GM21737 (cell line): ENCODE data around the gene PDE6G.

Experiments
- ATAC-seq: cut with Tn5 transposase; IDR thresholded peaks from one replicate; pipeline ENCODE4 v1.9.1; 2021; ENCODE audit warnings: mild to moderate bottlenecking, moderate library complexity; ENCODE audit not compliant: unreplicated experiment

Gene PDE6G

GRCh38 chr17:81656118-81656743, at the start of gene PDE6G:
PDE6G (minus strand) TSS chr17:81656542; CDS start chr17:81653305, 3,237 bp downstream.
- ATAC-seq = no peak

DNA sequence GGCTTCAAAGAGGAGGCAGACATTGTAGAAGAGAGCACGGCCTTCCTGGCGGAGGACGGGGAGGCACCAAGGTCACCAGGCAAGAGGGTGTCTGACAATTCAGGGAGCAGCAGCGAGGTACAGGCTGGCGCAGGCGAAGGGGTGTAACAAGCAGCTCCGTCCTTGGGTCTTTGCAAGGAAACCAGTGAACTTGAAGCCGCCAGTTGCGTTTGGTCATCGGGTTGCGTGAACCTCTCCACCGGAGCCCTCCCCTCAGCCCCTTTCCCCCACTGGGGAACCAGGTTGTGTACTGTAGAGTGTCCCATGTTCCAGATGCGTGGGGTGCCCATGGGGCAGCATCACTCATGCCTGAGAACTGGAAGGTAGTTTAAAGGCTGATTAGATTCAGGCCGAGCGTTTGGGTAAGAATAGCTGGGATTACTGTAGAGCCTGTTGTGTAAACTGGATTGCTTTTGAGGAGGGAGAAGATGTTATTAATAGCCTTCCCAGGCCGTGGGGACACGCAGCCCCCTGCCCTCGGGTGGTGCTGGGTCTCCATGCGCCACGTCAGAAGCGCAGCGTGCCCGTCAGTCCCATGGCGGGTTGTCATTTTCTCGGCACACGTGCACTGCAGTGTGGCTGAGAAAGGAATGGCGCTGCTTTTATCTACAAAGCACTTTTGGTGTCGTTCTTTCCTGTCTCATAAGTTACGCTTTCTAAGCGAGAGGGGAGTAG, 49.3 kb upstream of the PDE6G start:
- ATAC-seq = no peak

DNA sequence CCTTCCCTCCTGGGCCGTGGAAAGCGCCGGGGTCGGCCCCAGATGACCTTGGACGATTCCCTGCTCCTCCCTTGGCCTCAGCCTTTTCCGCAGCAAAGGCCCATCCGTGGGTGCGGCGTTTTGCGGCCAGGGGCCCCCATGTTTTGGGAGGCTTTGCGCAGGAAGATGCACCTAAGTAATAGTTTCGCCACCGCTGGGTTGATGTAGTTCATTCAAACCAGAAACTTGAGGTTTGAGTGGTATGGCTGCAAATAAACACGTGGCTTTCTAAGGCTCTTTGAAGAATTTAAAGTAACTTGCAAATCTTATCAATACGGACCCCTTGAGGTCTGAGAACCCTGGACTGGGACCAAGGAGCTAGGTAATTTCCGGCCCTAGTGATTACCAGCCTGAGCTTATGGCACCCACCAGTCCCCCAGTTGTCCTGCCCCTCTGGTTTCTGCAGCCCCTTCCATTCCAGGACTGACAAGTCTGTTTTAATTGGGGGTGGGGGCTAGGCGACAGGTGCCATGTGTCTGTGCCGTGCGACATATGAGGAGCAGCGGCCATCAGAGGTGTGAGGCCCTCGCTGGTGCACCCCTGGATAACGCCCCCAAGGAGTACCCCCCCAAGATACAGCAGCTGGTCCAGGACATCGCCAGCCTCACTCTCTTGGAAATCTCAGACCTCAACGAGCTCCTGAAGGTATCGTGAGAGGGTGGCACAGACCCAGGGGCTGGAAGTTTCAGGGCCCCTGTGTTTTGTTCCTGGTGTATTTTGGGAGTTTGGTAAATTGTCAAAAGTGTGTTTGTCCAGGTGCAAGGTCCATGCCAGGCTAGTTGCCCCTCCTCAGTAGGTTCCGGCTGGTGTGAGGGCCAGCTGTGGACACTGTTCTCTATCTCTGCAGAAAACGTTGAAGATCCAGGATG, 47.7 kb upstream of the PDE6G start:
- ATAC-seq = no peak

- ATAC-seq = peak; percentile 70
Observed at GRCh38 chr17:81702934-81703746, 46.8 kb upstream of the PDE6G start, which contains the start of gene MRPL12. MRPL12 (plus strand) TSS chr17:81703367; CDS start chr17:81703502, 135 bp downstream.

- no peak for ATAC-seq
Observed at GRCh38 chr17:81701288-81702071, 45.1 kb upstream of the PDE6G start.

GRCh38 chr17:81700353-81701287, 44.3 kb upstream of the PDE6G start:
- no peak for ATAC-seq

DNA sequence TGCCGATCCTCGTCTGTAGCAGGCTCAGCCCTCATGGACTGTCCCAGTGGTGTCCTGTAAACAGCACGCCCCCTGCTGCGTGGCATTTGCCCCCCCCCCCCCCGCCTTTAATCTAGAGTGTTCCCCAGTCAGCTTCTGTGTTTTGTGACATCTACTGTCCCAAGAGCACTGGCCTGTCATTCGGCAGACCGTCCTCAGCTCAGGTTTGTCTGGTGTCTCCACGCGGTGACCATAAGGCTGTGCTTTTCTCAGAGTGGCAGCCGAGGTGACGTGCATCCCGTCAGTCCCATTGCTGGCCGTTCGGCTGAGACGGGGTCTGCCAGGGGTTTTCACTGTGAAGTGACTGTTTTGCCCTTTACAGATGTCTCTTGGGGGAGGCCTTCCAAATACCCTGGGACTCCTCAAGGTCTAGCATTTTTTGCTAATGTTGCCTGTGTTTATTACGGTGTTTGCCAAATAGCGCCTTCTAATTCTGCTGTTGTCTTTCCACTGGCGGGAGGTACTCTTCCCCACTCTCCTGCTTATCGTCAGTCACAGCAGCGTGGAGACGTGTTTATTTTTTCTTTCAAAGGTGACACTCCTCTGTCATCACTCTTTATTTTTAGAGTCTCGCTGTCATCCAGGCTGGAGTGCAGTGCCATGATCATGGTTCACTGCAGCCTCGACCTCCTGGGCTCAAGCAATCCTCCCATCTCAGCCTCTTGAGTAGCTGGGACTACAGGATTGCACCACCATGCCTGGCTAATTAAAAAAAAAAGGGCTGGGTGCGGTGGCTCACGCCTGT, 41.1 kb upstream of the PDE6G start:
- no peak for ATAC-seq

DNA sequence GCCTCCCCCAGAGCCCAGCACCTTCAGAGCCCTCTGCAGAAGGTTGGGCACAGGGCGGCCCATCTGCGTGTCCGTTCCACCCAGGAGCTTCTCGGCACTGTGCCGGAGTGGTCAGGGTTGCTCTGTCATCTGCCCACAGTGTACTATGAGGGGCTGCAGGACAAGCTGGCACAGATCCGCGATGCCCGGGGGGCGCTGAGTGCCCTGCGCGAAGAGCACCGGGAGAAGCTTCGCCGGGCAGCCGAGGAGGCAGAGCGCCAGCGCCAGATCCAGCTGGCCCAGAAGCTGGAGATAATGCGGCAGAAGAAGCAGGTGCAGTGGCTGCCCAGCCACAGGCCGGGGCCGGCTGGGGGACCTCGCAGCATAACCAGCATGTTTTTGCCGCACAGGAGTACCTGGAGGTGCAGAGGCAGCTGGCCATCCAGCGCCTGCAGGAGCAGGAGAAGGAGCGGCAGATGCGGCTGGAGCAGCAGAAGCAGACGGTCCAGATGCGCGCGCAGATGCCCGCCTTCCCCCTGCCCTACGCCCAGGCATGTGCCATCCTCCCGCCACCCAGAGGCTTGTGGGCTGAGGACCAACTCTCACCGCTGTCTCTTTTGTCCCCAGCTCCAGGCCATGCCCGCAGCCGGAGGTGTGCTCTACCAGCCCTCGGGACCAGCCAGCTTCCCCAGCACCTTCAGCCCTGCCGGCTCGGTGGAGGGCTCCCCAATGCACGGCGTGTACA, 40.0 kb upstream of the PDE6G start:
- ATAC-seq = no peak

DNA sequence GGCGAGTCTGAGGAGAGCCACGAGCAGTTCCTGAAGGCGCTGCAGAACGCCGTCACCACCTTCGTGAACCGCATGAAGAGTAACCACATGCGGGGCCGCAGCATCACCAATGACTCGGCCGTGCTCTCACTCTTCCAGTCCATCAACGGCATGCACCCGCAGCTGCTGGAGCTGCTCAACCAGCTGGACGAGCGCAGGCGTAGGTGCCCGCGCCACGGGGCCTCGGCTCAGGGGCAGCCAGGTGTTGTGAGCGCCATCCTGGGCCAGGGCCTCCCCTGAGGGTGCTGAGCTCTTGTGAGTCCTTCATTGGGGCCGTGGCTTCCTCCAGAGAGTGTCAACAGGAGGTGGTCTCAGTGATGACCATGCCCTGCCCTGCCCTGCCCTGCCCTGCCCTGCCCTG, 39.5 kb upstream of the PDE6G start:
- ATAC-seq = no peak

DNA sequence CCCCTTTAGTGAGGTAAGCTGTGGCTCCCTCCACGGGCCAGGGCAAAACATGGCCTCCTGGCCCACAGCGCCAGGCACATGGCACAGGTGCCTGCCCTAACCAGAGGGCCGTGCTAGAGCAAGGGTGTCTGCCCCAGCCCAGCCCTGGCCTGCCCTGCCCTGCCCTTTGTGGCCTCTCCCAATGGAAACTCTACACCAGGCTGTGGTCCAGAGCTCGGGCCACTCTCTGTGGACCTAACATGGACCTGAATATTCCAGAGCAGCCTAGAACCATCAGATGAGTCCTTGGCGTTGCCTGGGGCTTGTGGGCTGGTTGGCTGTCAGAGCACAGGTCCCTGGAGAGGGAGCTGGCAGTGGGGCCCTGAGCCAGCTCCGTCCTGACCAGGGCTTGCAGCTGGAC, 38.9 kb upstream of the PDE6G start:
- ATAC-seq = no peak

- ATAC-seq = no peak
Observed at GRCh38 chr17:81694810-81695209, 38.5 kb upstream of the PDE6G start.

GRCh38 chr17:81693509-81694210, 37.3 kb upstream of the PDE6G start:
- ATAC-seq = no peak

DNA sequence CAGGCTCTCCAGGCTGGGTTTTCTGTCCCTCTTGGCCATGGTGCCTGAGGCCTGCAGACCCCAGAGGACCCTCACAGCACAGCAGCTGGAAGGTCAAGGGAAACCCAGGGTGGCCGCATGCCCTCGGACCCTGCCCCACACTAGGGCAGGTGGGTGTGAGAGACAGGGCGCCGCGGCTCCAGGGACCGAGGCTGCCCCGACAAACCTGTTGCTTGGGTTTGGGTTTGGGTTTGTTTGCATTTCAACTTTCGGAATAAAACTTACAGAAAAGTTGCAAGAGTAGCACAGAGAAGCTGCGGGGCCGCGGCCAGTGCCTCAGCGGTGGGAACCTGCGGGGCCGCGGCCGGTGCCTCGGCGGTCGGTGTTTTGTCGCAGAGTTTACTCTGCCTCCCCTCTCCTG, 35.3 kb upstream of the PDE6G start:
- ATAC-seq = no peak

DNA sequence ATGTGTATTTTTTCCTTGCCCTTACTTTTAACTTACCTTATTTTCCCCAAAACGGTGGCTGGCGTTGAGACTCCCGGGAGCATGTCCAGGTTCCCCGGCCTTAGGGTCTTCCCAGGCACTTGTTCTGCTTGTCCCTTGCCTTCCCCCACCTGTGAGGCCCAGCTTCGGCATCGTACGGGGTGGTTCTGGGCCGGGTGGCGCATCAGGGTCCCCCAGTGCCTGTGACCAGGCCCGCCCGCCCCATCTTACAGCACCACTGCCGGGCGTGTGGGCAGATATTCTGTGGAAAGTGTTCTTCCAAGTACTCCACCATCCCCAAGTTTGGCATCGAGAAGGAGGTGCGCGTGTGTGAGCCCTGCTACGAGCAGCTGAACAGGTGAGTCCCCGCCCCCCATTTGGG, 34.9 kb upstream of the PDE6G start:
- ATAC-seq = no peak

GRCh38 chr17:81690549-81690948, 34.2 kb upstream of the PDE6G start:
- ATAC-seq = no peak

DNA sequence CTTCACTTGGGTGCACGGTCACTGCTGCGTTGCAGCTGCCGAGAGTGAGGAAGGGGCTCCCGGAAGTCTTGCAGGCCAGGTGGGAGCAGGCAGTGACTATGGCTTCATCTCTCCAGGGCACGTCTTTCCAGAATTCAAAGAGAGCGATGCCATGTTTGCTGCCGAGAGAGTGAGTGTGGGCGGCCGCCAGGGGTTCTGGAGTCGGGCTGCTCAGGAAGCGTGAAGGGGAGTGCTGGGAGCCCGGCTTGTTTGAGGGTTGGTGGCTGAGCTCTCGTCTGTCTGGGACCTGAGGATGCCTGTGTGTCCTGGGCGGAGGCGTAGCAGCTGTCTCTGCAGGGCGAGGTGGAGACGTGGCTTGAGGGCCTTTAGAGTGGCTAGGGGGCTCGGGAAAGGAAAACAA, 33.7 kb upstream of the PDE6G start:
- no peak for ATAC-seq

GRCh38 chr17:81688616-81689015, 32.3 kb upstream of the PDE6G start:
- no peak for ATAC-seq
